Measurements from ENCODE around the gene ZHX3. TPM values are rescaled to one million over a fixed set of nuclear protein-coding genes. Genes with fewer than 3 reads are reported as not detected.

ZHX3 gene
- total and polyA plus RNA-seq, 2 donors from 2014 or later = 24.7 to 153 TPM

GRCh38 chr20:41352666-41353065 is 35.1 kb upstream of the ZHX3 start:
- H3K27me3 ChIP-seq (ENCODE audit: control insufficient read depth, insufficient read depth, low read length) = no peaks in the 10 kb centered on the region
- TF ChIP-seq, protein P1, sequence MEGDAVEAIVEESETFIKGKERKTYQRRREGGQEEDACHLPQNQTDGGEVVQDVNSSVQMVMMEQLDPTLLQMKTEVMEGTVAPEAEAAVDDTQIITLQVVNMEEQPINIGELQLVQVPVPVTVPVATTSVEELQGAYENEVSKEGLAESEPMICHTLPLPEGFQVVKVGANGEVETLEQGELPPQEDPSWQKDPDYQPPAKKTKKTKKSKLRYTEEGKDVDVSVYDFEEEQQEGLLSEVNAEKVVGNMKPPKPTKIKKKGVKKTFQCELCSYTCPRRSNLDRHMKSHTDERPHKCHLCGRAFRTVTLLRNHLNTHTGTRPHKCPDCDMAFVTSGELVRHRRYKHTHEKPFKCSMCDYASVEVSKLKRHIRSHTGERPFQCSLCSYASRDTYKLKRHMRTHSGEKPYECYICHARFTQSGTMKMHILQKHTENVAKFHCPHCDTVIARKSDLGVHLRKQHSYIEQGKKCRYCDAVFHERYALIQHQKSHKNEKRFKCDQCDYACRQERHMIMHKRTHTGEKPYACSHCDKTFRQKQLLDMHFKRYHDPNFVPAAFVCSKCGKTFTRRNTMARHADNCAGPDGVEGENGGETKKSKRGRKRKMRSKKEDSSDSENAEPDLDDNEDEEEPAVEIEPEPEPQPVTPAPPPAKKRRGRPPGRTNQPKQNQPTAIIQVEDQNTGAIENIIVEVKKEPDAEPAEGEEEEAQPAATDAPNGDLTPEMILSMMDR (IDR thresholded peaks at IDR 0.05; ENCODE audit: borderline replicate concordance, extremely low read depth, insufficient read depth) = no peak
- H3K36me3 ChIP-seq (ENCODE audit: control insufficient read depth in 2 of 3, insufficient read depth in 3 of 3, low read length in 3 of 3) = peaks cover 0 to 52% (median 23%) of the 10 kb centered on the region in 3 donors
- H3K4me3 ChIP-seq (ENCODE audit: low read length in 3 of 3) = no peak overlapping the region
- DNase-seq (no peak), FAIRE-seq (no peak)
- H3K4me1 ChIP-seq (ENCODE audit: control insufficient read depth in 2 of 3, insufficient read depth in 2 of 3, low read depth in 1 of 3, low read length in 3 of 3) = no peaks in the 10 kb centered on the region
- no peaks in the 10 kb centered on the region for H3K9me3 ChIP-seq (ENCODE audit: control insufficient read depth in 2 of 3, insufficient read depth in 1 of 3, low read length in 3 of 3)
- no peak overlapping the region for H3K9ac ChIP-seq (ENCODE audit: low read length in 3 of 3)
- intact Hi-C loops (cut with DNase I) = no loop called here
- H3K27ac ChIP-seq (ENCODE audit: low read depth in 2 of 2, low read length in 2 of 2) = no peak overlapping the region

DNA sequence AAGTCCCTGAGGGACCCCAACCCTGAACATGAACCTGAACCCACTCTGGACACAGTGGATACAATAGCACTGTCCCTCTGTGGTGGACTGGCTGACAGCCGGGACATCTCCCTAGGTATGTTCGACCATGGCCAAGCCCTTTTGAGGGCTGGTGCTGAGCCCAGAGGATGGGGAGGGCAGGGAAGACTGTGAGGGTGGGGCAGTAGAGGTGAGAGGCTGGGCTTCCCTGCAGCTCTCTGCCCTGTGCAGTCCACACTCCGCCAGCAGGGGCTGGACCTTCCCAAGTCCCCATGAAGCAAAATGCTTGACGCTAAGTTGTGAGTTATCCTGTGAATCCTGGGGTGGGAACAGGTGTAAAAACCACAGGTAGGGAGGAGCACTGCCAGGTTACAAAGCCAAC is 34.6 kb upstream of the ZHX3 start:
- Histone ChIP-seq H3K27ac (ENCODE audit: low read depth in 2 of 2, low read length in 2 of 2) (no peak overlapping the region), H3K36me3 (ENCODE audit: control insufficient read depth in 2 of 3, insufficient read depth in 3 of 3, low read length in 3 of 3) (peaks cover 0 to 53% (median 26%) of the 10 kb centered on the region in 3 donors), H3K4me3 (ENCODE audit: low read length in 3 of 3) (no peak overlapping the region), H3K27me3 (ENCODE audit: control insufficient read depth, insufficient read depth, low read length) (no peaks in the 10 kb centered on the region), H3K4me1 (ENCODE audit: control insufficient read depth in 2 of 3, insufficient read depth in 2 of 3, low read depth in 1 of 3, low read length in 3 of 3) (no peaks in the 10 kb centered on the region), H3K9me3 (ENCODE audit: control insufficient read depth in 2 of 3, insufficient read depth in 1 of 3, low read length in 3 of 3) (no peaks in the 10 kb centered on the region), H3K9ac (ENCODE audit: low read length in 3 of 3) (no peak overlapping the region)
- no peak for DNase-seq
- TF ChIP-seq, protein P1 (IDR thresholded peaks at IDR 0.05; ENCODE audit: borderline replicate concordance, extremely low read depth, insufficient read depth) = no peak
- FAIRE-seq = no peak
- intact Hi-C loops (cut with DNase I) = no loop called here

- peak in 1 of 5 donors; percentile 55 for DNase-seq
- peaks cover 0 to 51% (median 23%) of the 10 kb centered on the region in 3 donors for H3K36me3 ChIP-seq (ENCODE audit: control insufficient read depth in 2 of 3, insufficient read depth in 3 of 3, low read length in 3 of 3)
- H3K4me1 ChIP-seq (ENCODE audit: control insufficient read depth in 2 of 3, insufficient read depth in 2 of 3, low read depth in 1 of 3, low read length in 3 of 3) = no peaks in the 10 kb centered on the region
- H3K9ac ChIP-seq (ENCODE audit: low read length in 3 of 3) = no peak overlapping the region
- no peak for FAIRE-seq
- H3K4me3 ChIP-seq (ENCODE audit: low read length in 3 of 3) = no peak overlapping the region
- H3K27ac ChIP-seq (ENCODE audit: low read depth in 2 of 2, low read length in 2 of 2) = no peak overlapping the region
- no peaks in the 10 kb centered on the region for H3K9me3 ChIP-seq (ENCODE audit: control insufficient read depth in 2 of 3, insufficient read depth in 1 of 3, low read length in 3 of 3)
- intact Hi-C loops (cut with DNase I) = no loop called here
- TF ChIP-seq, protein P1 (IDR thresholded peaks at IDR 0.05; ENCODE audit: borderline replicate concordance, extremely low read depth, insufficient read depth) = no peak
- no peaks in the 10 kb centered on the region for H3K27me3 ChIP-seq (ENCODE audit: control insufficient read depth, insufficient read depth, low read length)
These were observed 33.0 kb upstream of the ZHX3 start for GRCh38 chr20:41350408-41350962.

- H3K4me1 ChIP-seq (ENCODE audit: control insufficient read depth in 2 of 3, insufficient read depth in 2 of 3, low read depth in 1 of 3, low read length in 3 of 3) = no peaks in the 10 kb centered on the region
- H3K9me3 ChIP-seq (ENCODE audit: control insufficient read depth in 2 of 3, insufficient read depth in 1 of 3, low read length in 3 of 3) = no peaks in the 10 kb centered on the region
- no peak overlapping the region for H3K4me3 ChIP-seq (ENCODE audit: low read length in 3 of 3)
- TF ChIP-seq, protein P1 (IDR thresholded peaks at IDR 0.05; ENCODE audit: borderline replicate concordance, extremely low read depth, insufficient read depth) = no peak
- no peak for DNase-seq
- FAIRE-seq = no peak
- no peak overlapping the region for H3K27ac ChIP-seq (ENCODE audit: low read depth in 2 of 2, low read length in 2 of 2)
- H3K9ac ChIP-seq (ENCODE audit: low read length in 3 of 3) = no peak overlapping the region
- H3K36me3 ChIP-seq (ENCODE audit: control insufficient read depth in 2 of 3, insufficient read depth in 3 of 3, low read length in 3 of 3) = peaks cover 0 to 48% (median 23%) of the 10 kb centered on the region in 3 donors
- no peaks in the 10 kb centered on the region for H3K27me3 ChIP-seq (ENCODE audit: control insufficient read depth, insufficient read depth, low read length)
- intact Hi-C loops (cut with DNase I) = no loop called here
These were observed 32.4 kb upstream of the ZHX3 start for GRCh38 chr20:41349943-41350342.

All from kidney (tissue), 14 donors.